Activated CD4-positive, alpha-beta memory T cell treated with anti-CD3 and anti-CD28 coated beads for 36 hours (primary cell): ENCODE measurements around the gene SSTR5. TPM values are rescaled to one million over a fixed set of nuclear protein-coding genes. Genes with fewer than 3 reads are reported as not detected.

Experiments used
- CTCF ChIA-PET: fragments of 350-600 bp; sonication (Branson Sonifier 250); formaldehyde crosslinking; loops from one replicate; lab custom pipeline; 2021; ENCODE audit warnings: antibody characterized with exemption, inconsistent platforms; lab: Charles Lee
- POLR2A ChIA-PET: fragments of 350-600 bp; sonication (Branson Sonifier 250); formaldehyde crosslinking; loops from one replicate; lab custom pipeline; 2021; ENCODE audit warnings: antibody characterized with exemption; lab: Charles Lee
- DNase-seq: peaks from one replicate; pipeline ENCODE4 v3.0.0-alpha.2; 2020
- H3K27ac Mint-ChIP-seq: one replicate; pipeline ENCODE4 v1.8.0; 2021; ENCODE audit warnings: mixed read lengths
- H3K27me3 Mint-ChIP-seq: one replicate; pipeline ENCODE4 v1.8.0; 2021; ENCODE audit warnings: mixed read lengths
- H3K36me3 Mint-ChIP-seq: one replicate; pipeline ENCODE4 v1.8.0; 2021; ENCODE audit warnings: mixed read lengths
- H3K4me1 Mint-ChIP-seq: one replicate; pipeline ENCODE4 v1.8.0; 2021; ENCODE audit warnings: low read depth, mixed read lengths
- H3K4me3 Mint-ChIP-seq: one replicate; pipeline ENCODE4 v1.8.0; 2021; ENCODE audit warnings: mild to moderate bottlenecking, mixed read lengths
- H3K9me3 Mint-ChIP-seq: one replicate; pipeline ENCODE4 v1.8.0; 2021; ENCODE audit warnings: mixed read lengths
- intact Hi-C: fragments of 100-400 bp; cut with micrococcal nuclease; formaldehyde crosslinking; loops from one replicate; pipeline ENCODE4 v1.15.1; 2023
- total RNA-seq, 2 experiments: library from RNA; stranded (reverse); gene quantifications; one replicate each; pipeline ENCODE4 v1.2.3, GENCODE V29; 2021

SSTR5 gene
- total RNA-seq, 2 experiments from 2014 or later: not detected

DNA sequence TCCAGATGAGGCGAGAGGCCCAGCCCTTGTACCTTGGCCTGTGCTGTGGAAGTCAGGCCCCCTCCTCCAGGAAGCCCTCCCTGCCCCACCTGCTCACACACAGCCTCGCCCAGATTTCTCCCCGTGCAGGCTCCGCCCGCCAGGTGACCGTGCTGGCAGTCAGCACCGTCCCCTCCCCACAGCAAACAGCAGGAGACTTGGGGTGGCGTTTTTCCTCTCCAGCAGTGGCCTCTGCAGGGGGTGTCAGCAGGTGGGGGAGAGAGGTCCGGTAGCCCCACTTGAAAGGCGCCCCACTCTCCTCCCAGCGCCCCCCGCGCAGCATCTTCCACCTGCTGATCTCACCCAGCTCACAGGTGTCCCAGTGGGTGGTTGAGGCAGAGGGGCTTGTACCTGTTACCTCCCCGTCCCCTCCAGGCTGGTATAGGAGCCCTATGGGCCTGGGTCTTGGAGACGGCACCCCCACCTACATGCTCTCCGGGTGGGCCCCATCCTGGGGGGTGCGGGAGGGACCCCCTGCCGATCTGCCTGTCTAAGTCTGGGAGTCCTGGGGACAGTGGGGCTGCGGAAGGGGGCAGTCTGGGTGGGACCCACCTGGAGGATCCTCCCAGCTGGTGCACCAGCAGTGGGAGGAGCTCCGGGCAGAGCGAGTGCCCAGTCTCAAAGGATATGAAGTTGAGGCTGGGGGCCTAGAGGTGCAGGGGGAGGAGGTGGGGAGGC, 27.7 kb downstream of the SSTR5 start:
- no peaks in the 10 kb centered on the region for H3K9me3 Mint-ChIP-seq
- no peak for DNase-seq
- ChIA-PET POLR2A (no interaction called here), CTCF (interaction anchor here (2.5 kb wide), 1 partner anchor 42 kb away, joined by 7 read pairs; no protein-coding TSS in a partner anchor)
- no peaks in the 10 kb centered on the region for H3K4me1 Mint-ChIP-seq
- H3K27ac Mint-ChIP-seq: no peak overlapping the region
- H3K27me3 Mint-ChIP-seq: no peaks in the 10 kb centered on the region
- no peaks in the 10 kb centered on the region for H3K36me3 Mint-ChIP-seq
- intact Hi-C loops: no loop called here
- H3K4me3 Mint-ChIP-seq: no peak overlapping the region

DNA sequence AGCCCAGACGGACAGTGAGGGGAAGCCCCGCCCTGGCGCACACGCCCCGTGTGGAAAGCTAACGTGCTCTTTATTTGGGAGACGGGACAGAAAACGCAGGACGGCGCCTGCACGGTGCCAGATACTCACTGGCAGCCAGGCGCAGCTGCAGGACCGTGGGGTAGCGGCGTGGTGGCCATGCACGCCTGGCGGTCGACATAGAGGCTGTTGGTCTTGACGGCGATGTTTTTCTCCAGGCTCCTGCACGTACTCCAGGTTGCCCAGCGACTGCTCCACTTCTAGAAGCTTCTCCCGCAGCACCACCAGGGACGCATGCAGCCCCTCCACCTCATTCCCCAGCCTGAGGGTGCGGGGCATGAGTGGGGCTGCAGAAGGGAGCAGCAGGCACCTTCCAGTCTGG, 28.6 kb downstream of the SSTR5 start:
- DNase-seq: no peak
- ChIA-PET POLR2A (no interaction called here), CTCF (no interaction called here)
- intact Hi-C loops: no loop called here
- Mint-ChIP-seq H3K4me1 (no peaks in the 10 kb centered on the region), H3K9me3 (no peaks in the 10 kb centered on the region), H3K27me3 (peaks cover 2% of the 10 kb centered on the region), H3K36me3 (no peaks in the 10 kb centered on the region), H3K27ac (no peak overlapping the region), H3K4me3 (no peak overlapping the region)

DNA sequence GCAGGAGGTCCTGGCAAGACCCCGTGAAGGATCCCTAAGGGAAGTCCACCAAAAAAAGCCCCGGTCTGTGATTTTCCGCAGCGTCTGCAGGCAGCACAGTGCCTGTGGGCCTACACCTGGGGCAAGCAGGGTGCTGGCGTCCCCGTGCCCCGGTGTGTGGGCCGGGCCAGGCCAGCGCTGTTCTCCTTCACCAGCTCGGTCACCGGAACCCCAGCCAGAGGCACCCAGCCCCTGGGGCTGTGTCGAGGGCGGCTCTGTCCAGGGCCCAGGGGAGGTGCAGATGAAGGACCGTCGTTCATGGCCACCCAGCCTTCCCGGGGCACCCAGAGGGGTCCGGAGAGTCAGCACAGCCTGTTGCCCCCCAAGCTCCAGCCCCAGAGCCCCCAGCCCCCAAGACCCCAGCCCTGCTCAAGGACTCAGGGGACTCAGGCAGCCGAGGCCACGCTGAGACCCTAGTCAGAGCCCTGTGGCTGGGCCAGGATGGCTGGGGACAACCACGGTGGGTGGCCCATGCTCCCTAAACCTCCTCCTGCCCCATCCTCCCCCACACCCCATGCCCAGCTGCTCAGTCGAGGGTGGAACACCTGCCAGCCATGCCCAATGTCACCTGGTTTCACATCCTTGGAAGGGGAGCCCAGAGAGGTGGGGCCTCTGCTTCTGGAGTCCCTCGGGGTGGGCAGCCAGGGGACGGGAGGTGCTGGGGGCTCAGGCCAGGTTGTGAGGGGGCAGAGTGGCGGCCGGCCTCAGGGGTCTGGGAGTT, 29.2 kb downstream of the SSTR5 start:
- Mint-ChIP-seq H3K36me3 (no peaks in the 10 kb centered on the region), H3K27ac (no peak overlapping the region), H3K4me1 (no peaks in the 10 kb centered on the region), H3K9me3 (no peaks in the 10 kb centered on the region), H3K27me3 (peaks cover 2% of the 10 kb centered on the region), H3K4me3 (no peak overlapping the region)
- no peak for DNase-seq
- ChIA-PET POLR2A (no interaction called here), CTCF (no interaction called here)
- intact Hi-C loops: no loop called here

DNA sequence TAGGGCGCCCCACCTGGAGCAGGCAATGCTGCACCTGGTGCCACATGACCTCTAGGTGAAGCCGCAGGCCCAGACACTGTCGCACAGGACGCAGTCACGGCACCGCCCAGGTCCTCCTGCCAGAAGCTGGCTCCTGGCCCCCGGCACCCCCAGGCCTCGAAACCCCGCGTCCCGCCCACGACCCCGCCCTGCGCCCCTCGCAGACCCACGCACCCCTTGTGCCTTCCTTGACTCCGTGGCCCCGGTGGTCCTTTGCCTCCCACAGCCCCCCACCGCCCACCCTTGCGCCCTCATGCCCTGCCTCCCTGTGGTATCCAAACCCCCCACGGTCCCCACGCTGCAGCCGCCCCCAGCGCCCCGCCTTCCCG, 29.8 kb downstream of the SSTR5 start:
- intact Hi-C loops: no loop called here
- no peak overlapping the region for H3K4me3 Mint-ChIP-seq
- H3K9me3 Mint-ChIP-seq: no peaks in the 10 kb centered on the region
- H3K27ac Mint-ChIP-seq: no peak overlapping the region
- no peaks in the 10 kb centered on the region for H3K36me3 Mint-ChIP-seq
- H3K4me1 Mint-ChIP-seq: no peaks in the 10 kb centered on the region
- no peak for DNase-seq
- ChIA-PET CTCF (interaction anchor here (0.9 kb wide), 1 partner anchor 358 kb away, joined by 3 read pairs; no protein-coding TSS in a partner anchor), POLR2A (no interaction called here)
- H3K27me3 Mint-ChIP-seq: peaks cover 2% of the 10 kb centered on the region

DNA sequence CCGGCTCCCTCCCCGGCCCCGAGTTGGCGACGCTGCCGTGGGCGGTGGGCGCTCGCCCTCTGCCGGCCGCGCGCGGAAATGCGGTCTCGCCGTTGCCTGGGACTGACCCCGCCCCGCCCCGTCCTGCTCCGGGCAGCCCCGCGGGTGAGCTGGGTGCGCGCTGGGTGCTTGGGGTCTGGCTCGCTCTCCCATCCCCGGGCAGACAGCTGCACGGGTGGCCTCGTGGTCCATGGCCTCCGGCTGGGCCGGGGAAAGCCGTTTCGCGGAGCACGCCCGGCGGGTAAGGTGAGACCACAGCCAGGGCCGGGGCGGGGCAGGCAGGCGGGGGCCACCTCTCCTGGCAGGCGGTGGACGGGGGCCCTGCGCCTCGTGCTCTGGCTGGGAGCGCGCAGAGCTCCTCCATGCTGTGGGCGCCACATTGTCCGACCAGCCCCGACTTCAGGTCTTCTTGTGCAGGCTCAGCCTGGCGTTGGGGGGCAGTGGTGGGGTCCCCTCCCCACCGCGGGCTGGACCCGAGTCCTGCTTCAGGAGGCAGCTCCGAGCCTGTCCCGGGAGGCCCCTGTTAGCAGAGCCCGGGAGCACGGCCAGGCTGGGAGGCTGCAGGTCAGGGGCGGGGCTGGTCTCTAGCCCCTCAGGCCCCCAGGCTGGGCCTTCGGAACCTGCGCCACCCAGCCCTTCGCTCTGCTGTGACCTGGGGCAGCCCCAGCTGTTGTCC, 30.5 kb downstream of the SSTR5 start:
- Mint-ChIP-seq H3K27me3 (peaks cover 2% of the 10 kb centered on the region), H3K27ac (no peak overlapping the region), H3K36me3 (no peaks in the 10 kb centered on the region), H3K9me3 (no peaks in the 10 kb centered on the region), H3K4me1 (no peaks in the 10 kb centered on the region), H3K4me3 (no peak overlapping the region)
- ChIA-PET CTCF (interaction anchor here (0.6 to 1.0 kb wide), 10 partner anchors 10 to 391 kb away, joined by 3 to 7 read pairs (median 3); no protein-coding TSS in a partner anchor), POLR2A (no interaction called here)
- DNase-seq: peak; percentile 74
- intact Hi-C loops: no loop called here

DNA sequence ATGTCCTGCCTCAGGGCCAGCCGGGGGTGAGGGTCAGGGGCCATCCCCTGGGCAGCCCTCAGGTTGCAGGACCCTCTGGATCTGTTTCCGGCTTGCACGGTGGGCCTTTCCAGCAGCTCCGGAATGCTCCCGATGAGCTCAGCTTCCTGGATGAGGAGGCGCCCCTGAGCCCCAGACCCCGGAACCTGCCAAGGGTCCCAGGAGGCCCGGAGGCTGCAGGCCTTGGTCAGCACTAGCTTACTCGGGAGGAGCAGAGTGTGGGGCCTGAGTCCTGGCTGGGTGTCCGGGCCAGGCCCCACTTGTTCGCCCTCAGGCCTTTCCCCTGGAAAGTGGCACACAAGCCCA, 31.1 kb downstream of the SSTR5 start:
- Mint-ChIP-seq H3K27me3 (peaks cover 2% of the 10 kb centered on the region), H3K27ac (no peak overlapping the region), H3K4me1 (no peaks in the 10 kb centered on the region), H3K4me3 (no peak overlapping the region), H3K36me3 (no peaks in the 10 kb centered on the region), H3K9me3 (no peaks in the 10 kb centered on the region)
- CTCF ChIA-PET: interaction anchor here (0.7 to 1.0 kb wide), 6 partner anchors 10 to 391 kb away, joined by 3 to 7 read pairs (median 3); no protein-coding TSS in a partner anchor
- intact Hi-C loops: no loop called here
- DNase-seq: no peak
- POLR2A ChIA-PET: no interaction called here

DNA sequence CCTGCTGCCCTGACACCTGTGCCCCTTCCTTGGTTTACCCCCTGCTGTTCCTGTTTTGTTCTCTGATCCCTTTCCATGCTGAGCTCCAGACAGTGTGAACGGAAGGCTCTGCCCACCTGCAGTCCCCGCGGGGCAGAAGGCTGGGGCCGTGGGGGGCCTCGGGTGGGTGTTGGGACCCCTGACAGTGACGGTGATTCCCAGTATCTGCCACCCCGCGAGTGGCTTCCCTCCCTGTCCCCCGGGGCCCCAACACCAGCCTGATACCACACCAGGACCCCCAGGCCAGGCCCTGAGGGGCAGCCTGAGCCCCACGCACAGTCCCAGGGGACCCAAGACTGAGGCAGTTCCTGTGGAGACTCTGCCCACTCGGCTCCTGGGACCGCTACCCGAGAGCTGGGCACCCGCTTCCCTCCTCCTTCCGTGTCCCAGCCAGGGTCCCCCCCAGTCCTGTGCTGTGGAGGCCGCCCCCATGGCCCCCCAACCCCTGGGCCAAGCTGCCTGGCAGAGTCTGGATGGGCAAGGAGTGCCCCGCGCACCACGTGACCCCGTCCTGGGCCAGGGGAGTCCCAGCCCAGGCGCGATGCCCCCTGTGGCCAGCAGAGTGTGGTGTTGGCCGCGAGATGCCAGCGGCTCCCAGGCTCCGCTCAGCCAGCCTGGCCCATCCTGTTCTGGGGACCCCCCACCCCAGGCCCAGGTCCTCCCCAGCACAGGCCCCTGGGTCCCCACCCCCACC, 33.5 kb downstream of the SSTR5 start:
- no peaks in the 10 kb centered on the region for H3K9me3 Mint-ChIP-seq
- no peak overlapping the region for H3K27ac Mint-ChIP-seq
- CTCF ChIA-PET: interaction anchor here (0.9 to 1.1 kb wide), 2 partner anchors 88 to 99 kb away, joined by 3 read pairs; no protein-coding TSS in a partner anchor
- H3K36me3 Mint-ChIP-seq: no peaks in the 10 kb centered on the region
- intact Hi-C loops: loop anchor here (1.0 kb wide), 1 partner anchor 88 kb away; no protein-coding TSS in a partner anchor
- H3K4me1 Mint-ChIP-seq: no peaks in the 10 kb centered on the region
- DNase-seq: peak; percentile 53
- no peak overlapping the region for H3K4me3 Mint-ChIP-seq
- POLR2A ChIA-PET: no interaction called here
- H3K27me3 Mint-ChIP-seq: peaks cover 5% of the 10 kb centered on the region

DNA sequence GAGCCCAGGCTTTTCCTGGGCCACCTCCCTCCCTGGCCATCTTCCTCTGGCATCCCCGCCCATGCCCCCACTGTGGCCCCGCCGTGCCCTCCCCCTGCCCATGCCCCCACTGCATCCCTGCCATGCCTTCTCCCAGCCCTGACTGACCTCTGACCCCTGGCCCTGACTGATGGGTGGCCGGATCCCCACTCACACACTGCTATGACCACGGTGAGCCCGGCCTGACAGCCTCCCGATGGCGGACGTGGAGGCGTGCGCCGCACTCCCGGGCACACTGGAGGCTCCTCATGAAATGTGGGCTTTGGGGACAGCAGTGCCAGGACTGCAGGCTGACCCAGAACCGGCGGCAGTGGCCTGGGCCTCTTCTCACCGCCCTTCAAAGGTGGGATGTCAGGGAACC, 34.1 kb downstream of the SSTR5 start:
- H3K27me3 Mint-ChIP-seq: peaks cover 5% of the 10 kb centered on the region
- intact Hi-C loops: loop anchor here (1.0 kb wide), 1 partner anchor 88 kb away; no protein-coding TSS in a partner anchor
- ChIA-PET CTCF (interaction anchor here (1.1 kb wide), 1 partner anchor 88 kb away, joined by 3 read pairs; no protein-coding TSS in a partner anchor), POLR2A (no interaction called here)
- no peaks in the 10 kb centered on the region for H3K4me1 Mint-ChIP-seq
- no peak overlapping the region for H3K4me3 Mint-ChIP-seq
- H3K36me3 Mint-ChIP-seq: no peaks in the 10 kb centered on the region
- H3K9me3 Mint-ChIP-seq: no peaks in the 10 kb centered on the region
- DNase-seq: no peak
- no peak overlapping the region for H3K27ac Mint-ChIP-seq

DNA sequence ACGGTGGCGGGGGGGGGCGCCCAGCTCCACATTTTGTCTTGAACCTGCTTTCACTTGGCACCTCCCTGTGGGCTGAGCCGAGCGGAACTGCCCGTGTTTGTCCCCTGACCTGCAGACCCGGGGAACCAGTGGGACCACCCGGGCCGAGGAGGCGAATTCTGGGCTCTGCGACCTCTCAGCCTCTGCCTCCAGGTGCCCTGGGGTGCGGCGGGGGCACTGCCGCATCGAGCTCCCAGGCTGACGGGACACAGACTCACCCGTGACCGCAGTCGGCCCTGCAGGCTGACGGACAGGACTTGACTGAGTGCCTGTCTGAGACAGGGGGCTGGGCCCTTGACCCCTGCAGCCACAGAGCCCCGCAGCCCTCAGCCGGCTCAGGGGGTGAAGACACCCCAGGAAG, 34.6 kb downstream of the SSTR5 start:
- H3K9me3 Mint-ChIP-seq: no peaks in the 10 kb centered on the region
- intact Hi-C loops: no loop called here
- POLR2A ChIA-PET: no interaction called here
- no peak overlapping the region for H3K4me3 Mint-ChIP-seq
- H3K27ac Mint-ChIP-seq: no peak overlapping the region
- H3K27me3 Mint-ChIP-seq: peaks cover 5% of the 10 kb centered on the region
- H3K36me3 Mint-ChIP-seq: no peaks in the 10 kb centered on the region
- DNase-seq: no peak
- H3K4me1 Mint-ChIP-seq: no peaks in the 10 kb centered on the region
- CTCF ChIA-PET: no interaction called here

DNA sequence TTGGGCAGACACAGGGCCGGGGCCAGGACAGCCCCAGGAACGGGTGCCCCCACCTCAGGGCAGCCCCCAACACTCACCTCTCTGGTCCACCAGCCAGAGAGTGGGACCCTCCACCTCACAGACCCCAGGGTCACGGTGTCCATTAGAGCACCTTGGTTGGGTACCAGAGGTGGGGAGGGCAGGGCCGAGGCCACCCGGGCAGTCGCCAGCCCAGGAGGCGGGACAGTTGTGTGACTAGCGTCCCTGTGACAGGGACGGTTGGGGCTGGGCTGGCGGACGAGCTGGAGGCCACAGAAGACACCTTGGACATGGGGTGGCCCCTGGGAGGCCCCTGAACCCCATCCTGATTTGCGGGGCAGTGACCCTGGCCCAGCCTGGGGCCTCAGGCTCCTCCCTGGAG, 35.2 kb downstream of the SSTR5 start:
- DNase-seq: no peak
- POLR2A ChIA-PET: no interaction called here
- Mint-ChIP-seq H3K4me3 (no peak overlapping the region), H3K36me3 (no peaks in the 10 kb centered on the region), H3K27ac (no peak overlapping the region), H3K9me3 (no peaks in the 10 kb centered on the region), H3K4me1 (no peaks in the 10 kb centered on the region), H3K27me3 (peaks cover 5% of the 10 kb centered on the region)
- intact Hi-C loops: no loop called here
- CTCF ChIA-PET: no interaction called here

DNA sequence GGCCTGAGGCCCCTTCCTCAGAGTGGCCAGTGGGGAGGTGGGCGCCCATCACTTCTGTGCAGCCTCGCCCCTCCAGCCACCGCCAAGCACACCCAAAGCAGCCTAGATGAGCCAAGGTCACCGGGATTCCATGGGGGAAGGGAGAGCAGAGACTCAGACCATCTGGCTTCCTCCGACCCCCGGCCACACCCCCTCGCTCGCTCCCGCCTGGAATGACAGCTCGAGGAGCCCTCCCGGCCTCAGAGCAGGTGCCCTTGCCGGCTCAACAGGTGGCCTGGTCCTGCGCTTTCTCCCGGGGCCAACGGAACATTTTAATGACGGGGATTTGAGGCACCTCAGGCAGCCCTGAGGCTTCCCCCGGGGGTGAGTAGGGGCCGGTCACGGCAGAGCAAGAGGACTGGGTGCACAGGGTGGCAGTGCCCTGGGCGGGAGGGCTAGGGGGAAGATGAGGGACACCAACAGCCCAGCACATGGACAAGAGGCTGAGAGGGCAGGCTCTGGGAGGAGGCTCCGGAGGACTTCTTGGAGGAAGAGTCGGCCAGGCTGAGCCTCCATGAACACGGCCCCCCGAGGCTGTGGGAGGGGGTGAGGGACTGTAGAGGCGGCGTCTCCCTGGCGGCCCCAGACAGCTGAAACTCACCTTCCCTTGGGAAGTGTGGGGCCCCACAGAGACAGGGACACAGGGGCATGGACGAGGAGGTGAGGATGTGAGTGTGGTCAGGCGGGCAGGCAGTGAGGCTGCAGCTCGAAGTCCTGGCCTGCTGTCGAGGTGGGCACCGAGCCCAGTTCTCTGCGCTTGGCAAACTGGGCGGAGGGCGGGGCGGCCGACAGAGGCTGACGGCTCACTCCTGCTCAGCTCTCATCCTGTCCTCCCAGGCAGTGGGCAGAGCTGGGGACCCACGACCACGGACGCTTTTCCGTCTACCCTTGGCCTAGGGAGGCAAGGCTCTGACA, 36.0 kb downstream of the SSTR5 start:
- Mint-ChIP-seq H3K4me1 (no peaks in the 10 kb centered on the region), H3K27ac (no peak overlapping the region), H3K36me3 (no peaks in the 10 kb centered on the region), H3K27me3 (peaks cover 5% of the 10 kb centered on the region), H3K4me3 (no peak overlapping the region), H3K9me3 (no peaks in the 10 kb centered on the region)
- DNase-seq: no peak
- ChIA-PET CTCF (no interaction called here), POLR2A (no interaction called here)
- intact Hi-C loops: no loop called here
